ENCODE results near the gene RUNX2.

- TF ChIP-seq CTCF (IDR thresholded peaks at IDR 0.05) (no peak), POLR2A (IDR thresholded peaks at IDR 0.05) (no peak)
These were observed 312.0 kb downstream of the RUNX2 start for GRCh38 chr6:45640081-45640491.

All from esophagus squamous epithelium (tissue), 4 donors.